Cardiac muscle cell (in vitro differentiated cells and primary cell): Measurements from ENCODE around the gene TRMT44. TPM values are rescaled to one million over a fixed set of nuclear protein-coding genes. Genes with fewer than 3 reads are reported as not detected.
A peak's percentile ranks its signal among the peaks of the same experiment; 100 is the strongest.

Experiments used
- DNase-seq, 2 donors: peaks; one replicate each; pipeline versions ENCODE4 v3.0.0 to v3.0.0-alpha.2; 2010 to 2017; ENCODE audit warnings: low read depth in 1 of 2, low spot score in 1 of 2
- H3K27ac ChIP-seq: fragments of 200-600 bp; sonication (generic); 2 replicates; pipeline ENCODE4 v1.5.1; 2016
- H3K27me3 ChIP-seq: fragments of 200-600 bp; sonication (generic); 2 replicates; pipeline ENCODE4 v1.6.0; 2016; ENCODE audit warnings: control low read depth
- H3K36me3 ChIP-seq: fragments of 200-600 bp; sonication (generic); 2 replicates; pipeline ENCODE4 v1.5.1; 2016; ENCODE audit warnings: control low read depth
- H3K4me1 ChIP-seq: fragments of 200-600 bp; sonication (generic); 2 replicates; pipeline ENCODE4 v1.8.1; 2017; ENCODE audit warnings: low read depth, mild to moderate bottlenecking, mixed run types
- H3K4me3 ChIP-seq: fragments of 200-600 bp; sonication (generic); 2 replicates; pipeline ENCODE4 v1.5.1; 2016; ENCODE audit warnings: mild to moderate bottlenecking
- H3K9me3 ChIP-seq: fragments of 200-600 bp; sonication (generic); 2 replicates; pipeline ENCODE4 v1.5.1; 2017; ENCODE audit warnings: low read depth, mild to moderate bottlenecking, control low read depth
- CTCF ChIP-seq: IDR thresholded peaks from 2 replicates; pipeline ENCODE4 v1.5.1; 2012; ENCODE audit warnings: low read depth, mild to moderate bottlenecking, low read length
- polyA plus RNA-seq: library from polyadenylated mRNA; unstranded; fragments of >200 nt; fragmentation: Nextera tagmentation; extraction: Ambion mirVana; gene quantifications from 2 replicates; pipeline ENCODE4 v1.2.1, GENCODE V29; 2016
- total RNA-seq: library from RNA; depleted of rRNA; stranded (reverse); fragments of >200 nt; gene quantifications from 2 replicates; pipeline ENCODE4 v1.2.3, GENCODE V29; 2016

The TRMT44 gene
- total and polyA plus RNA-seq, 2 experiments from 2014 or later = 20.6 to 66.9 TPM

- Histone ChIP-seq H3K27ac (no peak overlapping the region), H3K4me1 (no peaks in the 10 kb centered on the region), H3K9me3 (no peaks in the 10 kb centered on the region), H3K4me3 (no peak overlapping the region), H3K27me3 (no peaks in the 10 kb centered on the region), H3K36me3 (peaks cover 12% of the 10 kb centered on the region)
- TF ChIP-seq CTCF = no peak
- DNase-seq = no peak
Observed at GRCh38 chr4:8470451-8471024, 30.0 kb downstream of the TRMT44 start.

- Histone ChIP-seq H3K27me3 (no peaks in the 10 kb centered on the region), H3K4me1 (no peaks in the 10 kb centered on the region), H3K36me3 (peaks cover 14% of the 10 kb centered on the region), H3K4me3 (no peak overlapping the region), H3K9me3 (no peaks in the 10 kb centered on the region), H3K27ac (no peak overlapping the region)
- no peak for DNase-seq
- TF ChIP-seq CTCF = no peak
Observed at GRCh38 chr4:8471211-8471875, 30.8 kb downstream of the TRMT44 start.

- Histone ChIP-seq H3K36me3 (peaks cover 16% of the 10 kb centered on the region), H3K27ac (peak overlapping the region; percentile 33), H3K9me3 (no peaks in the 10 kb centered on the region)
Observed at GRCh38 chr4:8472158-8472688, 31.6 kb downstream of the TRMT44 start.

GRCh38 chr4:8472689-8473197, 32.2 kb downstream of the TRMT44 start:
- no peaks in the 10 kb centered on the region for H3K9me3 ChIP-seq
- peaks cover 16% of the 10 kb centered on the region for H3K36me3 ChIP-seq
- H3K4me1 ChIP-seq = no peaks in the 10 kb centered on the region
- no peak for TF ChIP-seq CTCF
- no peak overlapping the region for H3K4me3 ChIP-seq
- H3K27ac ChIP-seq = peak overlapping the region; percentile 33
- no peaks in the 10 kb centered on the region for H3K27me3 ChIP-seq
- peak in 1 of 2 donors; percentile 97 for DNase-seq

More at GRCh38 chr4:8472158-8472688, 31.6 kb downstream of the TRMT44 start:
- no peak for TF ChIP-seq CTCF
- H3K4me3 ChIP-seq = no peak overlapping the region
- no peak for DNase-seq
- no peaks in the 10 kb centered on the region for H3K4me1 ChIP-seq
- no peaks in the 10 kb centered on the region for H3K27me3 ChIP-seq

DNA sequence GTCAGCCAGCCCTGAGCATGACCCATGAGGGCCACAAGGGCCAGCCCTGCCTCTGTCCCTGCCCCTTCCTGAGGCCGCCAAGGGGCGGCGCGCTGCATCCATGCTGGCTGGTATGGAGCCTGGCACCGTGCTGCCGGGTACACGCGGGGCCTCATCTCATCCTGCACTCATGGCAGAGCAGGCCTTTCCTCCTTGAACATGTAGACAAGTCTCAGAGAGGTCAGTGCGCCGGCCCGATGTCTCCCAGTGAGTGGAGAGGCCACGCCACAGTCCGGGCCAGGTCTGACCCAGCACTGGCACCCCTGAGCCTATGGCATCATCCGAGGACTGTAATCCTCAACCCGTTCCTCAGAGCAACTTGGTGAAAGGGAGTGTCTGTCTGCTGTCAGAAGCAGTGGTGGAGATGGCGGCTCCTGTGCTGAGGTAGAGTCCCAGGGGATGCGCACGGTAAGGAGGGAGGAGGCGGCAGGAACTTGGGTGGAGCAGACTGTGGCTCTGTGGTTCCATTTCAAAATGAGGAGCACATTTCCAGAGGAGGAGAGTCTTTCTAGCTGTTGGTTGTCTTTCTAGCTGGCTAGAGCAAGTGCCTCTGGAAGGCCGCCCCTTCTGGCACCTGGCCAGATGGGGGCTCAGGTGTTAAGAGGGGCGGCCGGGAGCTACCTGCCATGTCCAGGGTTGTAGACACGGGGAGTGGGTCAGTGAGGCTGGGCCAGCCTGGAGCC, 32.8 kb downstream of the TRMT44 start:
- Histone ChIP-seq H3K36me3 (peaks cover 11% of the 10 kb centered on the region), H3K27me3 (no peaks in the 10 kb centered on the region)
- DNase-seq = no peak

More for the DNA sequence above, 32.8 kb downstream of the TRMT44 start:
- TF ChIP-seq CTCF = peak; percentile 28
- Histone ChIP-seq H3K4me1 (no peaks in the 10 kb centered on the region), H3K9me3 (no peaks in the 10 kb centered on the region), H3K4me3 (no peak overlapping the region), H3K27ac (peak overlapping the region; percentile 33)
